GM12878 (cell line): ENCODE results near the gene DCLK2. TPM values are rescaled to one million over a fixed set of nuclear protein-coding genes. Genes with fewer than 3 reads are reported as not detected.
A peak's percentile ranks its signal among the peaks of the same experiment; 100 is the strongest.

ENCODE experiments used
- ATAC-seq: fragments of 200-7000 bp; cut with Tn5 transposase; 3 replicates; pipeline ENCODE4 v1.9.1; 2020; ENCODE audit warnings: mild to moderate bottlenecking, moderate library complexity
- BruUV-seq: library from RNA; stranded (reverse); fragments of 400-500 nt; replicated peaks from 2 replicates; lab custom pipeline; 2021; lab: Mats Ljungman, UMichigan
- CTCF ChIA-PET: fragments of 300-600 bp; sonication (Branson Sonifier 250); formaldehyde crosslinking; extraction: SDS; loops from one replicate; lab custom pipeline; 2021; ENCODE audit warnings: inconsistent platforms; lab: Yijun Ruan, JAX
- POLR2A ChIA-PET: fragments of 350-600 bp; formaldehyde crosslinking; extraction: SDS; loops from one replicate; lab custom pipeline; 2021; ENCODE audit warnings: inconsistent platforms; lab: Charles Lee
- RAD21 ChIA-PET: fragments of 300-600 bp; sonication (Branson Sonifier 250); formaldehyde crosslinking; loops from one replicate; lab custom pipeline; 2023; ENCODE audit warnings: antibody characterized with exemption; ENCODE audit not compliant: unreplicated experiment; lab: Charles Lee
- SMC1A ChIA-PET: fragments of 300-600 bp; sonication (Branson Sonifier 250); formaldehyde crosslinking; loops from one replicate; lab custom pipeline; 2023; ENCODE audit not compliant: unreplicated experiment, uncharacterized antibody; lab: Charles Lee
- DNase-seq: peaks from one replicate; pipeline ENCODE4 v3.0.0-alpha.2; 2011; ENCODE audit warnings: low read depth, low spot score
- FAIRE-seq: peaks from 3 replicates; lab custom pipeline; 2011; peaks lifted over from hg19 to GRCh38; lab: Jason Lieb, UNC
- H2AFZ ChIP-seq: 2 replicates; pipeline ENCODE4 v1.6.0; 2011; ENCODE audit warnings: low read depth, low read length, control low read depth; ENCODE audit not compliant: control insufficient read depth
- H3K27ac ChIP-seq: 2 replicates; pipeline ENCODE4 v1.5.1; 2011; ENCODE audit warnings: control low read depth; ENCODE audit not compliant: control insufficient read depth, insufficient read depth
- H3K27me3 ChIP-seq, 2 experiments: replicated peaks in 1 of 2; 2 replicates each; pipeline versions ENCODE4 v1.6.0 to v1.6.1; 2011; ENCODE audit warnings: low read length in 1 of 2; ENCODE audit not compliant: control insufficient read depth in 2 of 2, insufficient read depth in 2 of 2
- H3K36me3 ChIP-seq, 2 experiments: 2 replicates each; pipeline ENCODE4 v1.5.1; 2011; ENCODE audit warnings: low read length in 1 of 2; ENCODE audit not compliant: control insufficient read depth in 2 of 2, insufficient read depth in 2 of 2
- H3K4me1 ChIP-seq: 2 replicates; pipeline ENCODE4 v1.6.1; 2011; ENCODE audit warnings: mild to moderate bottlenecking, low read length, moderate library complexity, mixed read lengths; ENCODE audit not compliant: control insufficient read depth, insufficient read depth
- H3K4me2 ChIP-seq: 2 replicates; pipeline ENCODE4 v1.6.0; 2011; ENCODE audit warnings: control low read depth; ENCODE audit not compliant: control insufficient read depth, insufficient read depth
- H3K4me3 ChIP-seq: fragments of 200-600 bp; sonication (generic); 2 replicates; pipeline ENCODE4 v1.5.1; 2016
- H3K79me2 ChIP-seq: 2 replicates; pipeline ENCODE4 v1.6.0; 2011; ENCODE audit warnings: low read length; ENCODE audit not compliant: control insufficient read depth, insufficient read depth
- H3K9ac ChIP-seq: 2 replicates; pipeline ENCODE4 v1.8.0; 2011; ENCODE audit warnings: low read length, control low read depth, mixed read lengths; ENCODE audit not compliant: control insufficient read depth, insufficient read depth
- H3K9me3 ChIP-seq: replicated peaks from 3 replicates; pipeline ENCODE4 v1.5.1; 2011; ENCODE audit warnings: mild to moderate bottlenecking, low read length; ENCODE audit not compliant: control insufficient read depth, insufficient read depth
- H4K20me1 ChIP-seq: 2 replicates; pipeline ENCODE4 v1.6.0; 2011; ENCODE audit not compliant: control insufficient read depth, insufficient read depth
- EED ChIP-seq: sonication (generic); IDR thresholded peaks from 2 replicates; pipeline ENCODE4 v1.6.1; 2016; ENCODE audit warnings: antibody characterized with exemption, low read depth
- KDM1A ChIP-seq: fragments of 200-600 bp; sonication (generic); IDR thresholded peaks from 2 replicates; pipeline ENCODE4 v1.6.1; 2016; ENCODE audit warnings: borderline replicate concordance
- MXI1 ChIP-seq: fragments of 150-350 bp; IDR thresholded peaks from 2 replicates; pipeline ENCODE4 v1.6.1; 2011; ENCODE audit warnings: low read depth, mild to moderate bottlenecking, inconsistent platforms, low read length, improper control_type of control experiment
- SPI1 ChIP-seq: IDR thresholded peaks from 2 replicates; pipeline ENCODE4 v1.6.1; 2011; ENCODE audit warnings: low read depth, mild to moderate bottlenecking, low read length, moderate library complexity, borderline replicate concordance; ENCODE audit not compliant: insufficient read depth
- ZBTB40 ChIP-seq: fragments of 450-650 bp; IDR thresholded peaks from 2 replicates; pipeline ENCODE4 v1.6.1; 2016; ENCODE audit warnings: mild to moderate bottlenecking, moderate library complexity, borderline replicate concordance
- WGBS: methylation state at CpG from one replicate; pipeline ENCODE4 v1.1.6; 2016; ENCODE audit warnings: low lambda C conversion rate; ENCODE audit not compliant: insufficient replicate concordance, insufficient coverage; ENCODE audit errors: missing lambda C conversion rate; 5-methylcytosine and 5-hydroxymethylcytosine counted together
- in situ Hi-C: fragments of 300-500 bp; cut with MboI; formaldehyde crosslinking; loops from 9 replicates; pipeline ENCODE4 v1.14.3; 2018; ENCODE audit warnings: mixed read lengths
- intact Hi-C: fragments of 100-400 bp; cut with micrococcal nuclease; formaldehyde crosslinking; loops from one replicate; pipeline ENCODE4 v1.14.2; 2022; ENCODE audit not compliant: unreplicated experiment
- polyA plus RNA-seq, 11 experiments: library from polyadenylated mRNA; depleted of rRNA in 4 of 11; unstranded in 6 of 11; stranded (reverse) in 5 of 11; fragments of >200 nt; fragmentation: Nextera tagmentation in 4 of 11; fragmentation: Illumina TruSeq in 1 of 11; extraction: Ambion mirVana in 4 of 11; extraction: Trizol in 1 of 11; gene quantifications; 1 replicate in 1 of 11; 2 replicates in 10 of 11; pipeline versions ENCODE4 v1.2.1 to v1.2.3, GENCODE V29; 2011 to 2016; ENCODE audit warnings: inconsistent platforms in 2 of 11, missing spikeins in 2 of 11, low read depth in 1 of 11
- total RNA-seq, 4 experiments: library from RNA; depleted of rRNA in 3 of 4; stranded (reverse); fragments of >200 nt in 3 of 4; fragmentation: Illumina TruSeq in 1 of 4; extraction: Trizol in 1 of 4; gene quantifications; 2 replicates each; pipeline versions ENCODE4 v1.2.1 to v1.2.3, GENCODE V29; 2013 to 2021

DCLK2 gene
- total and polyA plus RNA-seq, 10 of the 15 experiments (the other 5 are each of a cell fraction or from before 2014, with no cell fraction given) = not detected

- no TSS peak for BruUV-seq
These were observed 57.0 kb downstream of the DCLK2 start for GRCh38 chr4:150135134-150135772.

More at GRCh38 chr4:150135134-150135772, 57.0 kb downstream of the DCLK2 start:
- H4K20me1 ChIP-seq = no peaks in the 10 kb centered on the region
- RAD21 ChIA-PET = interaction anchor here (1.1 kb wide), 1 partner anchor 74 kb away, joined by 3 read pairs; no protein-coding TSS in a partner anchor
- CTCF ChIA-PET = no interaction called here
- ATAC-seq = no peak
- H3K4me1 ChIP-seq = no peaks in the 10 kb centered on the region
- intact Hi-C loops (no loop called here), in situ Hi-C loops (no loop called here)
- POLR2A ChIA-PET = no interaction called here
- H3K27ac ChIP-seq = no peak overlapping the region
- no peaks in the 10 kb centered on the region; a peak in 2 of 4 replicates for H3K27me3 ChIP-seq
- no peak for TF ChIP-seq ZBTB40
- TF ChIP-seq KDM1A = no peak
- peak; percentile 79; the same call in 1 of the 2 replicates for TF ChIP-seq SPI1
- TF ChIP-seq EED = no peak
- no peak for TF ChIP-seq MXI1
- no peak for DNase-seq
- no peaks in the 10 kb centered on the region for H3K36me3 ChIP-seq
- no peaks in the 10 kb centered on the region for H3K9me3 ChIP-seq
- H3K4me3 ChIP-seq = no peak overlapping the region
- no peak overlapping the region for H3K9ac ChIP-seq
- FAIRE-seq = no peak
- H3K4me2 ChIP-seq = no peak overlapping the region
- SMC1A ChIA-PET = no interaction called here
- 10% methylated on average over 4 of the region's 4 CpGs for WGBS
- no peak overlapping the region for H2AFZ ChIP-seq
- no peaks in the 10 kb centered on the region for H3K79me2 ChIP-seq
